HFFc6 (cell line): ENCODE results near the gene TENM4. TPM values are rescaled to one million over a fixed set of nuclear protein-coding genes. Genes with fewer than 3 reads are reported as not detected.
A peak's percentile ranks its signal among the peaks of the same experiment; 100 is the strongest.

ENCODE experiments used
- DNase-seq: peaks from one replicate; pipeline ENCODE4 v3.0.0-alpha.2; 2018
- H3K27ac Mint-ChIP-seq: 2 replicates; pipeline ENCODE4 v1.8.0; 2020; ENCODE audit warnings: mild to moderate bottlenecking, mixed read lengths
- H3K27me3 Mint-ChIP-seq: 2 replicates; pipeline ENCODE4 v1.8.0; 2021; ENCODE audit warnings: mild to moderate bottlenecking, moderate library complexity, mixed read lengths; ENCODE audit not compliant: insufficient read depth
- H3K36me3 Mint-ChIP-seq: 2 replicates; pipeline ENCODE4 v1.8.0; 2021; ENCODE audit warnings: low read depth, mixed read lengths
- H3K4me1 Mint-ChIP-seq: 2 replicates; pipeline ENCODE4 v1.8.0; 2020; ENCODE audit warnings: low read depth, mixed read lengths
- H3K4me3 Mint-ChIP-seq: 2 replicates; pipeline ENCODE4 v1.8.0; 2020; ENCODE audit warnings: mild to moderate bottlenecking, moderate library complexity, mixed read lengths
- H3K9me3 Mint-ChIP-seq: 2 replicates; pipeline ENCODE4 v1.8.0; 2020; ENCODE audit warnings: mild to moderate bottlenecking, mixed read lengths
- CTCF ChIP-seq: fragments of 200-600 bp; sonication (generic); IDR thresholded peaks from 2 replicates; pipeline ENCODE4 v1.5.0; 2021; ENCODE audit warnings: antibody characterized with exemption, mild to moderate bottlenecking
- total RNA-seq, 6 experiments: library from RNA; stranded (reverse); fragmentation: NEBNext Ultra II Directional; extraction: Animal tissue kit (Norgen Biotek cat#: 25700); gene quantifications; 2 replicates in 1 of 6; 3 replicates in 5 of 6; pipeline ENCODE4 v1.2.3, GENCODE V29; 2021

The TENM4 gene
- total RNA-seq, 6 experiments from 2014 or later = 20.9 to 45.5 (median 26.5) TPM

DNA sequence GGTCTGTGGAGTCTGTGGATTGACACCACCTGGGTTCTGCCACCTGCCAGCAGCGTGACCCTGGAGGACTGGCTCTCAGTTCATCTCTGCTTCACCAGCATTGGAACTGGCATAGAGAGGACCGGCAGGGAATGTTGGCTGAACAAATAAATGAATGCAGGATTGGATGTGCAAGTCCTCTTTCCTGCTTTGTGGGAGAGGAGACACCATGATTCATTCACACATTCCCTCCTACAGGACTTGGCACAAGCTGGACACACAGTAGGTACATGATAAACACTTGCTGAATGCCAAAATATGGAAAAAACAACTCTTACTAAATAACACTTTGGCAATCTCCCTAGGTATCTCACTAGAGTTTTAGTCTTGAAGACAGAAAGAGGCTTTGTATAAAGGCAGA, 749.6 kb downstream of the TENM4 start:
- TF ChIP-seq CTCF = no peak
- no peaks in the 10 kb centered on the region for H3K9me3 Mint-ChIP-seq
- H3K4me3 Mint-ChIP-seq = no peak overlapping the region
- DNase-seq = no peak
- 0 out of 2 replicates have a peak, but pooled peaks cover 2% of the 10 kb centered on the region for H3K36me3 Mint-ChIP-seq
- H3K27me3 Mint-ChIP-seq = no peaks in the 10 kb centered on the region; the same call in 1 of the 2 replicates
- H3K27ac Mint-ChIP-seq = no peak overlapping the region
- H3K4me1 Mint-ChIP-seq = peaks cover 31% of the 10 kb centered on the region

DNA sequence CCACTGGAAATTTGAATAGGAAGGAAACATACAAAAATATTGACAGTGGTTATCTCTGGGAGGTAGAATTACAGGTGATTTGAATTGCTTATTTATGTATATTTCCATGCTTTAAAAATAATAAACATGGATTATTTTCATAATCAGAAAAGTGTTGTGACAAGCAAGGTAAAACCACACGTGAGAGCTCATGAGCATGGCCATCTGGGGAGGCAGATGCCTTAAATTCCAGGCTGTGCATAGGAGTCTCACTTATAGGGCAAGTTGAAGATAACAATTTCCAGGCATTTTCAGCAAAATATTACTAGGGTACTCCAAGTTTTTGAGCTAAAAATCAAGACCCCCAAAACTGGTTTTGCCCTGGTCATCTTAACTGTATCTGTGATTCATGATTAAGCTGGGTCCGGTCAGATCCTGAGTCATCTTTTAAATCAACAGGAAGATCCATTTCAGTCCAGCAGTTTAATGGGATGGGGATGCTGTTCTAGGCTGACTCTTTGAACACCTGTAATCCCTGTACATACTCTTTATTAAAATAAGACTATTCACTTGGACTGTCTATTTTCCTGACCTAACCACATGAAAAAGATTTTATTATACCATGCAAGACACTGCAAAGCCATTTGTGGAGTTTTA, 750.4 kb downstream of the TENM4 start:
- Mint-ChIP-seq H3K4me3 (no peak overlapping the region), H3K27me3 (no peaks in the 10 kb centered on the region; the same call in 1 of the 2 replicates), H3K27ac (no peak overlapping the region), H3K9me3 (no peaks in the 10 kb centered on the region), H3K4me1 (peaks cover 31% of the 10 kb centered on the region), H3K36me3 (0 out of 2 replicates have a peak, but pooled peaks cover 7% of the 10 kb centered on the region)
- peak; percentile 8 for DNase-seq
- TF ChIP-seq CTCF = no peak

DNA sequence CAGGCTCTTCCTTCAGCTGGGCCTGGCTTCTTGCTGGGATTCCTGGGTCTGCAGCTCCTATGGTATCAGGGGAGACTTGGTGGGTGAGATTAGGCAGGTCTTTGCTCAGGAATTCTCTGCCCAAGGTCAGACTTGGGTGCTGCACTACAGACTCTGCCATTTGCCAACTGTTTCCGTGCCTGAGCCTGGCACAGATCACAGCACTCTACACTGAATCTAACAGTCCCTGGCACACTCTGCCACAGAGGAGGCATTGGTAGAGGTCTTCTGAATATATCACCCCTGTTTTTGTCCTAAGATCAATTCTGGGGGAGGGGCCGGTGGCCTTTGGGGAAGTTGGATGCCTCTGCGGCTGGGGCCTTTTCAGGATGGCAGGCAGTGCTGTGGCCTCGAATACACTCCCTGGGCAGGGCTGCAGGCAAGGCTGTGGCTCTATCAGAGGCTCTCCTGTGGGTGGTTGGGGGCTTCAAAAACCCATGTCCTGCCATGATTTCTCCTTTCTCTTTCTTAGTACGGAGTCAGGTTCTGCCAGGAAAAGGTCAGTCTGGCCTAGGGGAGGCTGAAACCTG, 751.2 kb downstream of the TENM4 start:
- Mint-ChIP-seq H3K36me3 (0 out of 2 replicates have a peak, but pooled peaks cover 7% of the 10 kb centered on the region), H3K4me1 (peaks cover 30% of the 10 kb centered on the region), H3K27me3 (no peaks in the 10 kb centered on the region; the same call in 1 of the 2 replicates), H3K27ac (no peak overlapping the region), H3K9me3 (no peaks in the 10 kb centered on the region), H3K4me3 (no peak overlapping the region)
- DNase-seq = no peak
- TF ChIP-seq CTCF = no peak

GRCh38 chr11:78689101-78689500, 751.7 kb downstream of the TENM4 start:
- Mint-ChIP-seq H3K9me3 (no peaks in the 10 kb centered on the region), H3K36me3 (peaks cover 8% of the 10 kb centered on the region; the same call in 1 of the 2 replicates), H3K27me3 (no peaks in the 10 kb centered on the region; the same call in 1 of the 2 replicates), H3K4me1 (peaks cover 24% of the 10 kb centered on the region), H3K4me3 (no peak overlapping the region), H3K27ac (no peak overlapping the region)
- no peak for DNase-seq
- no peak for TF ChIP-seq CTCF

- H3K4me1 Mint-ChIP-seq = peaks cover 18% of the 10 kb centered on the region
Observed at GRCh38 chr11:78688460-78688859, 752.4 kb downstream of the TENM4 start.

More at GRCh38 chr11:78688460-78688859, 752.4 kb downstream of the TENM4 start:
- peaks cover 14% of the 10 kb centered on the region for H3K36me3 Mint-ChIP-seq
- TF ChIP-seq CTCF = no peak
- H3K4me3 Mint-ChIP-seq = no peak overlapping the region
- DNase-seq = no peak
- no peaks in the 10 kb centered on the region for H3K27me3 Mint-ChIP-seq
- no peaks in the 10 kb centered on the region for H3K9me3 Mint-ChIP-seq
- H3K27ac Mint-ChIP-seq = no peak overlapping the region
